SH-SY5Y (cell line): Measurements from ENCODE around the gene MIX23.

Experiments
- GATA2 ChIP-seq: IDR thresholded peaks from 2 replicates; pipeline ENCODE4 v1.6.1; 2011; ENCODE audit warnings: mild to moderate bottlenecking, low read depth, low read length
- GATA3 ChIP-seq: IDR thresholded peaks from 2 replicates; pipeline ENCODE4 v1.6.1; 2011; ENCODE audit warnings: low read depth, mild to moderate bottlenecking, low read length, moderate library complexity

GRCh38 chr3:122389197-122389596, 6.2 kb upstream of the MIX23 start:
- no peak for TF ChIP-seq GATA2
- no peak for TF ChIP-seq GATA3
